ENCODE results near the gene HNF4A. TPM values are rescaled to one million over a fixed set of nuclear protein-coding genes. Genes with fewer than 3 reads are reported as not detected.
A peak's percentile ranks its signal among the peaks of the same experiment; 100 is the strongest.

The HNF4A gene
- total and polyA plus RNA-seq, 2 of the 13 experiments (the other 11 are each of a cell fraction or from before 2014, with no cell fraction given): 80.9 to 169 TPM

GRCh38 chr20:44413575-44414345 lies 58.3 kb downstream of the HNF4A start (continued):
- peak; percentile 77 for TF ChIP-seq ZNF687 (CRISPR knock-in tag; IDR thresholded peaks at IDR 0.05)
- peak; percentile 99 for TF ChIP-seq ZNF768 (CRISPR knock-in tag; IDR thresholded peaks at IDR 0.05)
- peak; percentile 39; the same call in 1 of the 2 replicates for TF ChIP-seq BCL3 (CRISPR knock-in tag; IDR thresholded peaks at IDR 0.05)
- TF ChIP-seq ATAD3A (CRISPR knock-in tag; IDR thresholded peaks at IDR 0.05): 0 out of 2 replicates have a peak, but pooled peaks have one; percentile 64
- peak; percentile 11; the same call in 1 of the 2 replicates for TF ChIP-seq ZNF280B (CRISPR knock-in tag; IDR thresholded peaks at IDR 0.05; ENCODE audit: borderline replicate concordance)
- TF ChIP-seq ZSCAN21 (CRISPR knock-in tag; IDR thresholded peaks at IDR 0.05; ENCODE audit: borderline replicate concordance): 0 out of 2 replicates have a peak, but pooled peaks have one; percentile 16
- peak; percentile 46 for TF ChIP-seq SALL1 (CRISPR knock-in tag; IDR thresholded peaks at IDR 0.05)
- TF ChIP-seq ZNF709 (CRISPR knock-in tag; IDR thresholded peaks at IDR 0.05): no peak
- peak; percentile 3 for TF ChIP-seq XRCC5 (optimal IDR thresholded peaks at IDR 0.05; ENCODE audit: low read length)
- TF ChIP-seq CAMTA2 (CRISPR knock-in tag; IDR thresholded peaks at IDR 0.05; ENCODE audit: borderline replicate concordance): 0 out of 2 replicates have a peak, but pooled peaks have one; percentile 55
- TF ChIP-seq ZNF576 (CRISPR knock-in tag; IDR thresholded peaks at IDR 0.05): 0 out of 2 replicates have a peak, but pooled peaks have one; percentile 35
- no peak for TF ChIP-seq IRF2 (CRISPR knock-in tag; IDR thresholded peaks at IDR 0.05)
